Glomerular visceral epithelial cell (primary cell): ENCODE data around the gene N4BP2L2.
A peak's percentile ranks its signal among the peaks of the same experiment; 100 is the strongest.

Source experiments
- DNase-seq: peaks from one replicate; pipeline ENCODE4 v3.0.0-alpha.2; 2016; ENCODE audit errors: extremely low spot score

N4BP2L2 gene

DNA sequence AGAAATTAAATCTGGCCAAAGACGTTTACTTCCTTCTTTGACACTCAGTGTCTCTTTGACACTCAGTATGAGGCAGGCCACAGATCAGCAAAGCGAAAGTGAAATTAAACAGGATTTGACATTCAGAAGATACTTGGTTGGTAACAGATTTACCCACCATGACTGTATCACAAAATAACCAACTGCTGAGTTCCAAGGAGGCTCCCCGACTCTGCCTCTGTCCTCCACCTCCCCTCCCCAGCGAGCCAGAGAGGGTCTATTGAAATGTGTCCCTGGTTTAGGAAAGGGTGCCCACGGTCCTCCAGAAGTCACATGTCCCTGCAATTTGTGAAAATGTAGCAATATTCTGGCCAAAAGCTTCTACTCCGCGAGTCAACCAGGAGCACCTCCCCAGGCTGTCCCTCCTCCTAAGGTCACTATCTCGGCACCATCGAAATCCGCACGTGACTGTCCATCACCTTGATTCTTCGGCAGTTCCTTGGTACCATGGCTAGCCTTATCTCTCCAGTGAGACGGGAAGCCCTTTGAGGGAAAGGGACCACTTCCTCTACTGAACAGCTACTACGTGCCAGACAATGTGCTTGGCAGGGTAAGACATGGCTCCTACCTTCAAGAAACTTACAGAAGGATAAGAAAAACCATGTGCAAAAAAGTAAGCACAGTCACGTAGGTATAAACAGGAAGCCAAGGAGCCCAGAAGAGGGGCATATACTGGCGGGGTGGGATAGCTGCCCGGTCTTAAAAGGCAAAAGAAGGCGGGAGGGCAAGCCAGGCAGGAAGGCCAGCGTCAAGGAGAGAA lies 112.2 kb downstream of the N4BP2L2 start:
- DNase-seq = peak; percentile 30

- DNase-seq = no peak
Observed at GRCh38 chr13:32425158-32425557, 113.4 kb downstream of the N4BP2L2 start.

DNA sequence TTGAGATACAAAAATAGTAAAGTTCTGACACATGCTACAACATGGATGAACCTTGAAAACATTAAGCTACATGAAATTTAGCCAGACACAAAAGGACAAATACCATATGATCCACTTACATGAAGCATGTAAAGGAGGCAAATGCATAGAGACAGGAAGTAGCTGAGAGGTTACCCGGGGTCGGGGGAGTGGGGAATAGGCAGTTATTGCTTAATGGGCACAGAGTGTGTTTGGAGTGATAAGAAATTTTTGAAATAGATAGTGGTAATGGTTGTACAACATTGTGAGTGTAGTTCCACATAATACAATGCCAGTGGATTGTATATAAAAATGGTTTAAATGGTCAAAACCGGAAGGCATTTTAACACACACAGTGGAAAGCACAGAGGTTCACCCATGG lies 115.0 kb downstream of the N4BP2L2 start:
- DNase-seq = no peak

GRCh38 chr13:32419862-32420261 lies 118.7 kb downstream of the N4BP2L2 start:
- DNase-seq = no peak

DNA sequence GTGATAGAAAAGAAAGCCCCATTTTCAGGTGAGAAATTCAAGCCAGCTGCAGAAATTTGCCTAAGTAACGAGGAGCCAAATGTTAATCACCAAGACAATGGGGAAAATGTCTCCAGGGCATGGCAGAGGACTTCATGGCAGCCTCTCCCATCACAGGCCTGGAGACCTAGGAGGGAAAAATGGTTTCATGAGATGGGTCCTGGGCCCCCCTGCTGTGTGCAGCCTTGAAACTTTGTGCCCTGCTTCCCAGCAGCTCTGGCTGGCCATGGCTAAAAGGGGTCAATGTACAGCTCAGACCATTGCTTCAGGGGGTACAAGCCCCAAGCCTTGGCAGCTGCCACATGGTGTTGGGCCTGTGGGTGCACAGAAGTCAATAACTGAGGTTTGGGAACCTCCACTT lies 120.6 kb downstream of the N4BP2L2 start:
- no peak for DNase-seq

GRCh38 chr13:32415019-32415418 lies 123.6 kb downstream of the N4BP2L2 start:
- peak; percentile 5 for DNase-seq

- no peak for DNase-seq
Observed at GRCh38 chr13:32414580-32414979, 124.0 kb downstream of the N4BP2L2 start.

GRCh38 chr13:32413284-32413683 lies 125.3 kb downstream of the N4BP2L2 start:
- no peak for DNase-seq

GRCh38 chr13:32409561-32410421 lies 128.8 kb downstream of the N4BP2L2 start:
- DNase-seq = peak; percentile 49

DNA sequence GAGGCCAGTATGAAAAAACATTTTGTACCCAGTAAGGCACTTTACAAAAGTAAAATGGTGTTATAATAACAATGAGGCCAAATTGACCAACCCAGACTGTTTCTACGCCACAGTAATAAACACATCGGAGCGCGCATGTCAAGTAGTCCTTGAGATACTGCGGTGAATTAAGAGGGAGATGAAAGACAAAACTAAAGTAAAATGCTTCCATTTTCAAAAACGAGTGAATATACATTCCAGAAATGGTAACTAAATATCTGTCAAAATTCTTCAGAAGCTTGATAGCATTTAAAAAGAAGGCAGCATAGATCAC lies 129.6 kb downstream of the N4BP2L2 start:
- DNase-seq = no peak

DNA sequence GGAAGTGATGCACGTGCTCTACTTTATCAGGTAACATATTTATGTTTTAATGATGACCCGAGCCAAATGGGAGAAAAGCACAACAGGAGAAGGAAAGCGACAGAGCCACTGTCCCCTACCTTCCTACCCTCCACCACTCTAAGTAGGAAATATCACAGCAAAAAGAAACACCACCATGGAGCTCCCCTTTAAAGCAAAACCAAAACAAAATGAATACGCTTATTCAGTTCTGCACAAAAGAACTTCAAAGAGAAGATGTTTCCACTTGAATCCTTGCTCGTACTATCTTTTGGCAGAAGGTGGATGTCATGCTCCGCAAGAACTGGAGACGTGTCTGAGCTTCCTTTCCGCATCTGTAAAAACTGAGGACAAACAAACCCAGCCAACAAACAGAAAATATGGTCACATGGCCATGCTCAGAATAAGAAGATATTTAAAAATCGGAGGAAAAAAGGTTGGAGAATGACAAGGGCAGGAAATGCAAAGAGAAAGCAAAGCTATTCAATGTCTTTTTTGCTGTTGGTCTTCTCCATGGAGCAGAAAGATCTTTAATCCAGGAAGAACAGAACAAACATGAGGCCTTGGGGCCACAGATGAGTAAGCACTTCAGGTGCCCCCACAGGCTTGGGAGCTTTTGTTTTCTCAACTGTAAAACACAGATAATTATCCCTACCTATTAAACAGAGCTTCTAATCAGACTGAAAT lies 130.1 kb downstream of the N4BP2L2 start:
- no peak for DNase-seq

DNA sequence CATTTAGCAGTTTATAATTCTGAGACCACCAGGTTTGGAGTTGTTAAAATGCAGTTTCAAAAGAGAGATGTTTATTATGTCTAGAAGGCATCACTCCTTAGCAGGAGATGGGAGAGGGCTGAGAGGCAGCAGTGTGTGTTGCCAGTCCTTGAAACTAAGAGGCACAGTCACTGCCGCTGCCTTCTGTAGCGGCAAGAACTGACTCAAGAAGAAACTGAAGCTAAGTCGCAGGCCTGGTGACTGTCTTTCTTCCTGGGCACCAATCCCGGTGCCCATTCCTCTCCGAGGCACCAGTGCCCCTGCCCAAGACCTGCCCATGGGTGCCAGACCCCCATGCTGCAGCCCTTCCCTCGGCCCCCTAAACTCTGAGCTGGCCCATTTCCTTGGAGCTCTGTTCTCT lies 130.7 kb downstream of the N4BP2L2 start:
- DNase-seq = no peak

GRCh38 chr13:32403108-32403507 lies 135.5 kb downstream of the N4BP2L2 start:
- no peak for DNase-seq

GRCh38 chr13:32391101-32391619 lies 147.4 kb downstream of the N4BP2L2 start:
- DNase-seq = no peak

DNA sequence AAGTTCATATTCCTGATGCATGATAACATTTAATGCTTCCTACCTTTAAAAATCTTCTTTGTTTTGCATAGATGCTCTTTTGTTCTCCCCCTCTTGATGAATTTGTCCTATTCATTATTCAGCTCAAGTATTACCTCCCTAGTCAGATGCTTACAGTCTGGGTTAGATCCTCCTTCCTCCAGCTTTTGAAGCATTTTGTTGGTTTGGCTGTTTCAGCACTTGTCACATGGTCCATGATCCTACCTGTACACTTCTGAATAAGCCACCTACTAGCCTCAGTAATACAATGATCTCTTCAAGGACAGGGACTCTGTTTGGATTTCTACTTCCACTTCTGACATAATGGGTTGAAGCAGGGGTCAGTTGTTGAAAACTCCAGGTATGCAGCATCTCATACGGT lies 148.1 kb downstream of the N4BP2L2 start:
- no peak for DNase-seq

DNA sequence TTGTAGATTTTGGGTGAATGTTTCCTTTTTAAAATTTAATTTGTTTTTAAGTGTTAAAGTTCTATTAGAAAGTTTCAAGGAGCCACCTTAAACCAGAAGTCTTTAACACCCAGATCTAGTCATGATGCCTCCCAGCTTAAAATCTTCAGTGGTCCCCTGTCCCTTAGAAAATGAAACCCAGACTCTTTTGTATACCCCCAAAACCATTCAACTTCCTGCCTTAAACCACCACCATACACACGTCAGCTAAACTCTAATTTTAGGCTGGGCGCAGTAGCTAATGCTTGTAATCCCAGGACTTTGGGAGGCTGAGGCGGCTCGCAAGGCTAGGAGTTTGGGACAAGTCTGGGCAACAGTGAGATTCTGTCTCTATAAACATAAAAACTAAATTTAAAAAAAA lies 148.5 kb downstream of the N4BP2L2 start:
- no peak for DNase-seq

GRCh38 chr13:32385410-32385809 lies 153.2 kb downstream of the N4BP2L2 start:
- DNase-seq = no peak

- DNase-seq = no peak
Observed at GRCh38 chr13:32384702-32385101, 153.9 kb downstream of the N4BP2L2 start.

GRCh38 chr13:32383836-32384618 lies 154.6 kb downstream of the N4BP2L2 start:
- DNase-seq = no peak
